IMR-90 (cell line): ENCODE measurements around the gene WBP1. TPM values are rescaled to one million over a fixed set of nuclear protein-coding genes. Genes with fewer than 3 reads are reported as not detected.

ENCODE experiments used
- ATAC-seq: fragments of 200-7000 bp; cut with Tn5 transposase; 2 replicates; pipeline ENCODE4 v1.9.1; 2020; ENCODE audit warnings: low read depth, mild to moderate bottlenecking, moderate library complexity
- BruUV-seq: library from RNA; stranded (reverse); fragments of 400-500 nt; replicated peaks from 2 replicates; lab custom pipeline; 2021; lab: Mats Ljungman, UMichigan
- CTCF ChIA-PET: fragments of 300-600 bp; formaldehyde crosslinking; extraction: SDS; loops from one replicate; lab custom pipeline; 2021; ENCODE audit warnings: antibody characterized with exemption; lab: Yijun Ruan, JAX
- POLR2A ChIA-PET: fragments of 300-600 bp; sonication (Branson Sonifier 250); formaldehyde crosslinking; loops from one replicate; lab custom pipeline; 2022; ENCODE audit warnings: antibody characterized with exemption; ENCODE audit not compliant: unreplicated experiment; lab: Charles Lee
- DNase-seq: peaks from one replicate; pipeline ENCODE4 v3.0.0; 2013
- H2AFZ ChIP-seq: replicated peaks from 2 replicates; pipeline ENCODE3; 2013; ENCODE audit warnings: low read length, mild to moderate bottlenecking; ENCODE audit not compliant: poor library complexity
- H2AK5ac ChIP-seq: 2 replicates; pipeline ENCODE4 v1.6.1; 2013; ENCODE audit warnings: low read depth, low read length, inconsistent platforms
- H2AK9ac ChIP-seq: replicated peaks from 2 replicates; pipeline ENCODE3; 2013; ENCODE audit warnings: mild to moderate bottlenecking, low read depth, low read length, moderate library complexity; ENCODE audit not compliant: poor library complexity
- H2BK120ac ChIP-seq: 2 replicates; pipeline ENCODE4 v1.6.1; 2013; ENCODE audit warnings: low read depth, low read length, inconsistent platforms
- H2BK15ac ChIP-seq: 3 replicates; pipeline ENCODE4 v1.6.1; 2013; ENCODE audit warnings: low read depth, low read length, inconsistent platforms
- H2BK20ac ChIP-seq: 2 replicates; pipeline ENCODE4 v1.6.1; 2013; ENCODE audit warnings: low read depth, mild to moderate bottlenecking, inconsistent platforms, low read length, moderate library complexity
- H2BK5ac ChIP-seq: 2 replicates; pipeline ENCODE4 v1.6.1; 2013; ENCODE audit warnings: mild to moderate bottlenecking, low read depth, low read length, inconsistent platforms; ENCODE audit not compliant: poor library complexity, severe bottlenecking
- H3K14ac ChIP-seq: replicated peaks from 2 replicates; pipeline ENCODE4 v1.6.1; 2013; ENCODE audit warnings: low read depth, low read length, inconsistent platforms
- H3K18ac ChIP-seq: 2 replicates; pipeline ENCODE4 v1.6.1; 2013; ENCODE audit warnings: low read depth, low read length, control low read depth
- H3K23ac ChIP-seq: 2 replicates; pipeline ENCODE4 v1.6.1; 2013; ENCODE audit warnings: low read depth, low read length, inconsistent platforms
- H3K27ac ChIP-seq: 2 replicates; pipeline ENCODE4 v1.5.1; 2013; ENCODE audit warnings: mild to moderate bottlenecking, control low read depth, low read length; ENCODE audit not compliant: insufficient read depth
- H3K27me3 ChIP-seq: 2 replicates; pipeline ENCODE4 v1.6.1; 2013; ENCODE audit warnings: low read length; ENCODE audit not compliant: control insufficient read depth, insufficient read depth
- H3K36me3 ChIP-seq: 2 replicates; pipeline ENCODE4 v1.6.1; 2013; ENCODE audit warnings: low read length, mixed read lengths; ENCODE audit not compliant: control insufficient read depth, insufficient read depth
- H3K4ac ChIP-seq: 2 replicates; pipeline ENCODE4 v1.6.1; 2013; ENCODE audit warnings: low read depth, low read length, inconsistent platforms
- H3K4me1 ChIP-seq: 2 replicates; pipeline ENCODE4 v1.6.1; 2013; ENCODE audit warnings: low read length, mixed read lengths; ENCODE audit not compliant: control insufficient read depth, insufficient read depth
- H3K4me2 ChIP-seq: 2 replicates; pipeline ENCODE4 v1.6.1; 2013; ENCODE audit warnings: low read depth, mild to moderate bottlenecking, control low read depth, low read length, moderate library complexity
- H3K4me3 ChIP-seq: 2 replicates; pipeline ENCODE4 v1.5.1; 2013; ENCODE audit warnings: low read depth, mild to moderate bottlenecking, control low read depth, low read length, moderate library complexity; ENCODE audit not compliant: insufficient read depth
- H3K56ac ChIP-seq: 2 replicates; pipeline ENCODE4 v1.6.1; 2013; ENCODE audit warnings: low read length, inconsistent platforms; ENCODE audit not compliant: insufficient read depth; ENCODE audit errors: extremely low read depth
- H3K79me1 ChIP-seq, 2 experiments: 2 replicates each; pipeline ENCODE4 v1.6.1; 2013; ENCODE audit warnings: low read length in 2 of 2, inconsistent platforms in 1 of 2, low read depth in 1 of 2
- H3K9ac ChIP-seq: 2 replicates; pipeline ENCODE4 v1.6.1; 2013; ENCODE audit warnings: low read depth, low read length, control low read depth
- H3K9me1 ChIP-seq: 2 replicates; pipeline ENCODE4 v1.6.1; 2013; ENCODE audit warnings: low read length, inconsistent platforms; ENCODE audit not compliant: insufficient read depth
- H3K9me3 ChIP-seq: 2 replicates; pipeline ENCODE4 v1.6.1; 2013; ENCODE audit warnings: low read length; ENCODE audit not compliant: control insufficient read depth, insufficient read depth
- H4K20me1 ChIP-seq: 2 replicates; pipeline ENCODE4 v1.6.1; 2013; ENCODE audit warnings: low read length, inconsistent platforms; ENCODE audit not compliant: insufficient read depth
- H4K5ac ChIP-seq: 2 replicates; pipeline ENCODE4 v1.6.1; 2013; ENCODE audit warnings: mild to moderate bottlenecking, low read depth, low read length, control low read depth
- H4K8ac ChIP-seq, 2 experiments: 2 replicates each; pipeline ENCODE4 v1.6.1; 2013; ENCODE audit warnings: low read depth in 2 of 2, low read length in 2 of 2, control low read depth in 1 of 2, inconsistent platforms in 1 of 2
- H4K91ac ChIP-seq: 2 replicates; pipeline ENCODE4 v1.6.1; 2013; ENCODE audit warnings: low read depth, low read length, inconsistent platforms; ENCODE audit not compliant: insufficient read depth
- BHLHE40 ChIP-seq: fragments of 150-350 bp; IDR thresholded peaks from 2 replicates; pipeline ENCODE4 v1.6.1; 2016; ENCODE audit warnings: mild to moderate bottlenecking, low read depth, low read length
- CEBPB ChIP-seq: IDR thresholded peaks from 2 replicates; pipeline ENCODE4 v1.6.1; 2012; ENCODE audit warnings: low read depth, low read length, improper control_type of control experiment
- CHD1 ChIP-seq: IDR thresholded peaks from 2 replicates; pipeline ENCODE4 v1.6.1; 2012; ENCODE audit warnings: low read depth, low read length, improper control_type of control experiment
- FOS ChIP-seq: fragments of 150-350 bp; IDR thresholded peaks from 2 replicates; pipeline ENCODE4 v1.6.1; 2016; ENCODE audit warnings: low read depth, low read length
- MAFK ChIP-seq: IDR thresholded peaks from 2 replicates; pipeline ENCODE4 v1.6.1; 2012; ENCODE audit warnings: low read depth, low read length, improper control_type of control experiment
- MXI1 ChIP-seq: IDR thresholded peaks from 2 replicates; pipeline ENCODE4 v1.6.1; 2012; ENCODE audit warnings: low read depth, mild to moderate bottlenecking, low read length, moderate library complexity, borderline replicate concordance
- NFE2L2 ChIP-seq: fragments of 150-350 bp; IDR thresholded peaks from 2 replicates; pipeline ENCODE4 v1.6.1; 2016; ENCODE audit warnings: low read depth, mild to moderate bottlenecking, low read length
- POLR2A ChIP-seq: IDR thresholded peaks from 2 replicates; pipeline ENCODE4 v1.6.1; 2012; ENCODE audit warnings: mild to moderate bottlenecking, low read depth, low read length
- RAD21 ChIP-seq: IDR thresholded peaks from 2 replicates; pipeline ENCODE4 v1.6.1; 2012; ENCODE audit warnings: low read length, improper control_type of control experiment
- RFX5 ChIP-seq: IDR thresholded peaks from 2 replicates; pipeline ENCODE4 v1.8.0; 2012; ENCODE audit warnings: low read depth, mild to moderate bottlenecking, low read length, moderate library complexity
- SMC3 ChIP-seq: fragments of 150-350 bp; IDR thresholded peaks from 2 replicates; pipeline ENCODE4 v1.6.1; 2016; ENCODE audit warnings: low read depth, mild to moderate bottlenecking, antibody characterized with exemption, low read length, moderate library complexity
- WGBS, 2 experiments: methylation state at CpG; one replicate each; pipeline versions ENCODE4 v1.1.5 to v1.1.7; 2013; ENCODE audit warnings: missing lambda C conversion rate in 2 of 2; ENCODE audit not compliant: insufficient read length in 1 of 2; ENCODE audit errors: extremely low coverage in 2 of 2; 5-methylcytosine and 5-hydroxymethylcytosine counted together
- dilution Hi-C: fragments of 300-500 bp; cut with HindIII; formaldehyde crosslinking; loops from one replicate; pipeline ENCODE4 v1.14.3; 2018; ENCODE audit warnings: low sequenced_read_pairs; ENCODE audit not compliant: unreplicated experiment
- in situ Hi-C: fragments of 300-500 bp; cut with MboI; formaldehyde crosslinking; loops from 3 replicates; pipeline ENCODE4 v1.14.3; 2019; ENCODE audit warnings: low sequenced_read_pairs, inconsistent platforms, mixed read lengths
- intact Hi-C: fragments of 100-400 bp; cut with micrococcal nuclease; formaldehyde crosslinking; loops from 2 replicates; pipeline ENCODE4 v1.10.0; 2022
- polyA plus RNA-seq, 3 experiments: library from polyadenylated mRNA; depleted of rRNA; stranded (reverse); fragments of >200 nt; gene quantifications; 2 replicates each; pipeline ENCODE4 v1.2.3, GENCODE V29; 2012; ENCODE audit warnings: low replicate concordance in 1 of 3
- total RNA-seq: library from RNA; depleted of rRNA; stranded (reverse); fragments of >200 nt; gene quantifications from 2 replicates; pipeline ENCODE4 v1.2.3, GENCODE V29; 2012
- TF ChIP-seq, protein P1 (sequence below): fragments of 150-350 bp; IDR thresholded peaks from 2 replicates; pipeline ENCODE4 v1.6.1; 2017; ENCODE audit warnings: mild to moderate bottlenecking, antibody characterized with exemption, low read length, low read depth
- TF ChIP-seq, protein P2 (sequence below): fragments of 150-350 bp; IDR thresholded peaks from 2 replicates; pipeline ENCODE4 v1.6.1; 2016; ENCODE audit warnings: low read depth, mild to moderate bottlenecking, low read length, moderate library complexity, borderline replicate concordance

WBP1 gene
- total and polyA plus RNA-seq, 2 of the 4 experiments (the other 2 are of a cell fraction), result 22.9 to 78.5 TPM

DNA sequence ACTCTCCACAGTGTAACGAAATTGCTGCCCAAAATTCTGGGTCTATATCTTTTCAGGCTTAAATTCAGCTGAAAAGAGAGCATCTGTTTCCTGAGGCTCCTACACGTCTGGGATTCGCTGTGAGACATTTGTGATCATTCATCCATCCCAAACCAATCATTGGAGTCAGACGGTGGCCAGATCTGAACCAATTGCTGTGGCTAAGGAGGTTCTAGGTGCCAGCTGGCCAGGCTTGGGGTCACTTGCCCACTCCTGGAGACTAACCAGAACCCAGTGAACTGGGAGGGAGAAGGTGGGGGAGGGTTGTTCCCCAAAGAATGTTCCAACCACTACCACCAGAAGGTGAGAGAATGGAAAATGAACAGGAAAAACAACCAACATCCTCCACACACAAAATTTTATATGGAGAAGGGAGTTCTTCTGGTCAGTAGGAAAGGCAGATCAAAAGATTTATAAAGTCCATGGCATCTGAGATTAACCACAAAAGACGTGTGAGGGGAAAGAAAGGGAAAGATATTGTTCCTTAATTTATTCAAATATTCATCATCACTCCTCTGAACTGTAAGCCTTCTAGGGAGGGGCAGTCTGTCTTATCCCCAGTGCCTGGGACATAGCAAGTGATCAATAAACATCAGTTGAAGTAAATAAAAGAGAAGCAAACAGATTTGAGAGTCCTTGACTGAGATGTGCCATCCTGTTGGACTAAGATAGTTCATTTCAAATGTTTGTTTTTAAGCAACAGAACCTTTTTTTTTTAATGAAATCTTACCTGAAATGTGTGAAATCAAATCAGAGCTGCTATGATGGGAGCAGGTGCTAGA, 13.5 kb upstream of the WBP1 start (continued):
- no peak for TF ChIP-seq SMC3

DNA sequence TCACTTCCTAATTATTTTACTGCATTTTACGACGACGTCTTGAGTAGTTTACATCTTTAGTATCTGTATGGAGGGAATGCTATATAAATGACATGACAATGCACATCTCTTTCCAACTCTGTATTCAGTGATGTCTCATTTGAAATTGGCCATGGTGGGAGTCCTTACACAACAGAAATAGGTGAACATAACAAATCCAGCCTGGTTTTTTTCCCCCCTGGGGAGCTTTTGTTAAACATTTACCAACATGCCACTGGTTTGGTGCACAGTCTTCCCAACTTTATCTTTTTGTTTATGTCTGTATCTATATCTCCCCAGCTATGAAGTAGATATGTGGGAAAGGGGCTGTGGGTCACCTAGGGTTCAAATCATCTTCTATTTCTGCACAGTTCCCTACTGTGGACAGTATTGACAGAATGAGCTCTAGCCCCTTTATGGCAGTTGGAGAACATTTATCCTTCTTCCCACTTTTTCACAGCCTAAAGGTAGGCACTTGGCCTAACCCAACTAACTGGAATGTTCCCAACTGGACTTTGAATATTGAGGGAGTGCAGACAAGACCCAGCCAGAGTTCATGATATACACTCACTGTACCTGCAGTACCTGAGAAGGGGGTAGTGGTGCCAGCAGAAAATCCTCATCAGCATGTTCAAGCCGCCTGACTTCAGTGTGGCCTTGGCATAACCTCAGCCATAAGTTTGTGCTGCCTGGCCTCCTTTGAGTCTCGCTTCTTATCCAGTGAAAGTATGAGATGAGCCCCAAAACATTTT, 10.8 kb upstream of the WBP1 start:
- Histone ChIP-seq H2BK120ac (no peak overlapping the region), H2BK15ac (no peak overlapping the region), H3K4me2 (no peak overlapping the region), H3K27ac (no peak overlapping the region), H3K9me3 (no peaks in the 10 kb centered on the region), H2AFZ (no peak overlapping the region), H3K9me1 (no peaks in the 10 kb centered on the region), H3K9ac (no peak overlapping the region), H2BK20ac (no peak overlapping the region), H4K5ac (no peak overlapping the region), H3K18ac (no peak overlapping the region), H4K8ac (no peak overlapping the region), H2AK9ac (no peak overlapping the region), H4K91ac (no peak overlapping the region), H3K14ac (no peak overlapping the region), H3K4me1 (no peaks in the 10 kb centered on the region), H2BK5ac (no peak overlapping the region), H2AK5ac (no peak overlapping the region), H3K23ac (no peak overlapping the region), H3K79me1 (no peaks in the 10 kb centered on the region), H3K4me3 (no peak overlapping the region), H4K20me1 (no peaks in the 10 kb centered on the region), H3K4ac (no peak overlapping the region), H3K36me3 (no peaks in the 10 kb centered on the region), H3K56ac (no peak overlapping the region), H3K27me3 (peaks cover 5% of the 10 kb centered on the region; the same call in 1 of the 2 replicates)
- no peak for ATAC-seq
- WGBS, 2 experiments, result no CpG with 5 or more reads among the region's 5 CpGs
- in situ Hi-C loops, result no loop called here
- dilution Hi-C loops, result no loop called here
- CTCF ChIA-PET, result interaction anchor here (0.7 kb wide), 1 partner anchor 10 kb away, joined by 4 read pairs; no protein-coding TSS in a partner anchor
- intact Hi-C loops, result no loop called here
- DNase-seq, result no peak
- TF ChIP-seq, protein P1, sequence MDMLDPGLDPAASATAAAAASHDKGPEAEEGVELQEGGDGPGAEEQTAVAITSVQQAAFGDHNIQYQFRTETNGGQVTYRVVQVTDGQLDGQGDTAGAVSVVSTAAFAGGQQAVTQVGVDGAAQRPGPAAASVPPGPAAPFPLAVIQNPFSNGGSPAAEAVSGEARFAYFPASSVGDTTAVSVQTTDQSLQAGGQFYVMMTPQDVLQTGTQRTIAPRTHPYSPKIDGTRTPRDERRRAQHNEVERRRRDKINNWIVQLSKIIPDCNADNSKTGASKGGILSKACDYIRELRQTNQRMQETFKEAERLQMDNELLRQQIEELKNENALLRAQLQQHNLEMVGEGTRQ, result no peak
- TF ChIP-seq CHD1 (no peak), MXI1 (no peak), MAFK (no peak), FOS (no peak), NFE2L2 (no peak), RAD21 (no peak), POLR2A (no peak), RFX5 (no peak), BHLHE40 (no peak), SMC3 (no peak), CEBPB (no peak)
- TF ChIP-seq, protein P2, sequence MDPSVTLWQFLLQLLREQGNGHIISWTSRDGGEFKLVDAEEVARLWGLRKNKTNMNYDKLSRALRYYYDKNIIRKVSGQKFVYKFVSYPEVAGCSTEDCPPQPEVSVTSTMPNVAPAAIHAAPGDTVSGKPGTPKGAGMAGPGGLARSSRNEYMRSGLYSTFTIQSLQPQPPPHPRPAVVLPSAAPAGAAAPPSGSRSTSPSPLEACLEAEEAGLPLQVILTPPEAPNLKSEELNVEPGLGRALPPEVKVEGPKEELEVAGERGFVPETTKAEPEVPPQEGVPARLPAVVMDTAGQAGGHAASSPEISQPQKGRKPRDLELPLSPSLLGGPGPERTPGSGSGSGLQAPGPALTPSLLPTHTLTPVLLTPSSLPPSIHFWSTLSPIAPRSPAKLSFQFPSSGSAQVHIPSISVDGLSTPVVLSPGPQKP, result no peak
- no TSS peak for BruUV-seq
- POLR2A ChIA-PET, result no interaction called here
